Tibial artery (tissue), 4 donors: Measurements from ENCODE around the gene BAK1.

Experiments
- DNase-seq, 2 donors: peaks; one replicate each; pipeline ENCODE4 v3.0.0-alpha.2; 2019
- H3K27ac ChIP-seq, 2 donors: fragments of 200-600 bp; sonication (generic) in 1 of 2; 1 replicate in 1 of 2; 2 replicates in 1 of 2; pipeline ENCODE4 v1.5.1; 2018 to 2019; ENCODE audit warnings: mild to moderate bottlenecking in 1 of 2
- H3K27me3 ChIP-seq, 2 donors: fragments of 200-600 bp; sonication (generic) in 1 of 2; one replicate each; pipeline versions ENCODE4 v1.5.1 to v1.6.0; 2016 to 2019
- H3K36me3 ChIP-seq, 3 donors: fragments of 200-600 bp; sonication (generic) in 2 of 3; one replicate each; pipeline ENCODE4 v1.5.1; 2016 to 2019; ENCODE audit warnings: mild to moderate bottlenecking in 2 of 3
- H3K4me1 ChIP-seq, 4 donors: fragments of 200-600 bp; sonication (generic) in 2 of 4; 1 replicate in 3 of 4; 2 replicates in 1 of 4; pipeline ENCODE4 v1.5.1; 2016 to 2019
- H3K4me3 ChIP-seq, 2 donors: fragments of 200-600 bp; sonication (generic) in 1 of 2; 1 replicate in 1 of 2; 2 replicates in 1 of 2; pipeline ENCODE4 v1.5.1; 2018 to 2019; ENCODE audit warnings: mild to moderate bottlenecking in 2 of 2
- H3K9me3 ChIP-seq, 3 donors: fragments of 200-600 bp; sonication (generic) in 1 of 3; one replicate each; pipeline ENCODE4 v1.5.1; 2016 to 2019
- CTCF ChIP-seq, 2 experiments: fragments of 200-600 bp in 1 of 2; fragments of 450-650 bp in 1 of 2; IDR thresholded peaks; one replicate each; pipeline ENCODE4 v1.5.1; 2017 to 2019; ENCODE audit warnings: antibody characterized with exemption in 2 of 2, mild to moderate bottlenecking in 1 of 2, moderate library complexity in 1 of 2
- intact Hi-C: fragments of 100-400 bp; cut with DNase I; formaldehyde crosslinking; loops from one replicate; pipeline ENCODE4 v1.15.0; 2023; ENCODE audit warnings: low total_unique reads

Gene BAK1

GRCh38 chr6:33579828-33580714 lies at the start of gene BAK1:
TSS of gene BAK1 (minus strand) at chr6:33580276. CDS start at chr6:33577604, 2,672 bp downstream.
- H3K36me3 ChIP-seq, result peaks cover 17 to 28% (median 25%) of the 10 kb centered on the region in 3 donors
- H3K4me1 ChIP-seq, result peaks cover 0 to 23% (median 16%) of the 10 kb centered on the region in 4 donors
- H3K27me3 ChIP-seq, result no peaks in the 10 kb centered on the region

GRCh38 chr6:33628401-33628964 lies 48.4 kb upstream of the BAK1 start:
- intact Hi-C loops, result no loop called here
- peak in 1 of 2 donors; percentile 38 for DNase-seq
- H3K27me3 ChIP-seq, result peaks cover 0 to 13% of the 10 kb centered on the region in 2 donors
- H3K4me3 ChIP-seq, result no peak overlapping the region
- no peaks in the 10 kb centered on the region for H3K36me3 ChIP-seq
- H3K4me1 ChIP-seq, result peaks cover 0 to 15% (median 9%) of the 10 kb centered on the region in 4 donors
- no peaks in the 10 kb centered on the region for H3K9me3 ChIP-seq
- TF ChIP-seq CTCF (IDR thresholded peaks at IDR 0.05), result no peak
- H3K27ac ChIP-seq, result no peak overlapping the region

More at GRCh38 chr6:33579828-33580714, at the start of gene BAK1:
- no peaks in the 10 kb centered on the region for H3K9me3 ChIP-seq
- peak; percentile 42 to 45 for TF ChIP-seq CTCF (IDR thresholded peaks at IDR 0.05)
- H3K4me3 ChIP-seq, result peak within 1 kb of the TSS; percentile 68 to 94
- intact Hi-C loops, result loop anchor here (10.0 kb wide), 3 partner anchors 125 to 465 kb away; partner anchors contain the start of gene ZBTB9
- H3K27ac ChIP-seq, result peak within 1 kb of the TSS; percentile 85 to 86
- DNase-seq, result peak; percentile 91 to 94

- TF ChIP-seq CTCF (IDR thresholded peaks at IDR 0.05), result no peak
- intact Hi-C loops, result no loop called here
- Histone ChIP-seq H3K4me3 (no peak overlapping the region), H3K27ac (no peak overlapping the region), H3K36me3 (no peaks in the 10 kb centered on the region), H3K27me3 (peaks cover 0 to 13% of the 10 kb centered on the region in 2 donors), H3K4me1 (peaks cover 0 to 11% (median 4%) of the 10 kb centered on the region in 4 donors), H3K9me3 (no peaks in the 10 kb centered on the region)
- peak in 1 of 2 donors; percentile 38 for DNase-seq
Measured at GRCh38 chr6:33627876-33628275, 47.8 kb upstream of the BAK1 start.

GRCh38 chr6:33624856-33625255 lies 44.8 kb upstream of the BAK1 start:
- Histone ChIP-seq H3K36me3 (no peaks in the 10 kb centered on the region), H3K4me1 (peaks cover 0 to 35% (median 19%) of the 10 kb centered on the region in 4 donors), H3K9me3 (no peaks in the 10 kb centered on the region), H3K4me3 (no peak overlapping the region), H3K27ac (no peak overlapping the region), H3K27me3 (peaks cover 0 to 29% of the 10 kb centered on the region in 2 donors)
- intact Hi-C loops, result no loop called here
- peak in 1 of 2 donors; percentile 27 for DNase-seq
- no peak for TF ChIP-seq CTCF (IDR thresholded peaks at IDR 0.05)

- no peak for TF ChIP-seq CTCF (IDR thresholded peaks at IDR 0.05)
- H3K36me3 ChIP-seq, result no peaks in the 10 kb centered on the region
- intact Hi-C loops, result no loop called here
- no peaks in the 10 kb centered on the region for H3K9me3 ChIP-seq
- H3K4me3 ChIP-seq, result no peak overlapping the region
- DNase-seq, result no peak
- peaks cover 0 to 29% of the 10 kb centered on the region in 2 donors for H3K27me3 ChIP-seq
- peaks cover 0 to 35% (median 24%) of the 10 kb centered on the region in 4 donors for H3K4me1 ChIP-seq
- no peak overlapping the region for H3K27ac ChIP-seq
Measured at GRCh38 chr6:33623895-33624381, 43.9 kb upstream of the BAK1 start.
